ENCODE results near the gene KCND1.

KCND1 gene

DNA sequence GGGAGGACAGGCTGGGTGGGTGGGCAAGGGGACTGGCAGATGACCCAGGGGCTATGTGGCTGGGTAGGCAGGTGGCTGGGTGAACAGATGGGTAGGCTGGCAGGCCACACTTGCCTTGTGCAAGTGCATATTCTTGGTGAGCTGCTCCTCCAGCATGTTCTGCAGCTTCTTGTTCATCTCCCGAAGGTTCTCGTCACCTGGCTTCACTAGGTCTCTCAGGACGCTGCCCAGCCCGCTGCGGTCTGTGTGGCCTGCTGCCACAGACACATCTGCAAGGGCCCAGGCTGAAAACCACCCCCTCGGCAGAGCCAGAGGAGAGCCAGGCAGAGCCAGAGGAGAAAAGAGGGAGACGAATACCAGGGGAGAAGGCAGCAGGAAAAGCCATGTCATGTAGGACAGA lies 3.4 kb upstream of the KCND1 start:
- TF ChIP-seq CREB1 (IDR thresholded peaks at IDR 0.05; ENCODE audit: low read depth) (no peak), REST (IDR thresholded peaks at IDR 0.05; ENCODE audit: low read depth) (no peak), YY1 (IDR thresholded peaks at IDR 0.05; ENCODE audit: low read depth) (no peak), EP300 (IDR thresholded peaks at IDR 0.05; ENCODE audit: borderline replicate concordance) (no peak), NFIC (IDR thresholded peaks at IDR 0.05) (no peak), RAD21 (IDR thresholded peaks at IDR 0.05; ENCODE audit: low read depth) (no peak), MAX (IDR thresholded peaks at IDR 0.05) (no peak), EGR1 (IDR thresholded peaks at IDR 0.05) (no peak), FOXM1 (IDR thresholded peaks at IDR 0.05; ENCODE audit: borderline replicate concordance, low read depth) (no peak), TAF1 (IDR thresholded peaks at IDR 0.05; ENCODE audit: low read depth) (no peak), TEAD4 (IDR thresholded peaks at IDR 0.05) (no peak), CEBPB (IDR thresholded peaks at IDR 0.05) (no peak), ZBTB7A (IDR thresholded peaks at IDR 0.05; ENCODE audit: low read depth) (no peak), USF1 (IDR thresholded peaks at IDR 0.05) (no peak), TCF12 (IDR thresholded peaks at IDR 0.05; ENCODE audit: low read depth) (no peak)

DNA sequence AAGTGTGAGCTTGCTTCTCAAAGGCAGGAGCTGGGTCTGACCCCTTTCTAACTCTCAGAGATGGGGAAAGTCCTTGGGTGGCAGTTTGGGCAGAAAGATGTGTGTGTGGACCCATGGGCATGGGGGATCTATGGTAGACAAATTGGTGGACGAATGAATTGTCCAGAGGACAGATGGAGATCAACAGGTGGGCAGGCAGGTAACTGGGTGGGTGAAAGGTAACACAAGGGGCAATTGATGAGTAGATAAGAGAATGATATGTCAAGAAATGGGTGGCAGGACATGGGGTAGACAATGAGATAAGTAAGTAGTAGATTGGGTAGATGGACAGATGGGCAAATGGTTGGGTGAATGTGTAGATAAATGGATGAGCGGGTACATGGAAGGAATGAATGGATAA lies 2.9 kb upstream of the KCND1 start:
- TF ChIP-seq REST (IDR thresholded peaks at IDR 0.05; ENCODE audit: low read depth) (no peak), EGR1 (IDR thresholded peaks at IDR 0.05) (no peak), TEAD4 (IDR thresholded peaks at IDR 0.05) (no peak), CREB1 (IDR thresholded peaks at IDR 0.05; ENCODE audit: low read depth) (no peak), CEBPB (IDR thresholded peaks at IDR 0.05) (no peak), RAD21 (IDR thresholded peaks at IDR 0.05; ENCODE audit: low read depth) (no peak), EP300 (IDR thresholded peaks at IDR 0.05; ENCODE audit: borderline replicate concordance) (no peak), NFIC (IDR thresholded peaks at IDR 0.05) (no peak), ZBTB7A (IDR thresholded peaks at IDR 0.05; ENCODE audit: low read depth) (no peak), MAX (IDR thresholded peaks at IDR 0.05) (no peak), TAF1 (IDR thresholded peaks at IDR 0.05; ENCODE audit: low read depth) (no peak), USF1 (IDR thresholded peaks at IDR 0.05) (no peak)

DNA sequence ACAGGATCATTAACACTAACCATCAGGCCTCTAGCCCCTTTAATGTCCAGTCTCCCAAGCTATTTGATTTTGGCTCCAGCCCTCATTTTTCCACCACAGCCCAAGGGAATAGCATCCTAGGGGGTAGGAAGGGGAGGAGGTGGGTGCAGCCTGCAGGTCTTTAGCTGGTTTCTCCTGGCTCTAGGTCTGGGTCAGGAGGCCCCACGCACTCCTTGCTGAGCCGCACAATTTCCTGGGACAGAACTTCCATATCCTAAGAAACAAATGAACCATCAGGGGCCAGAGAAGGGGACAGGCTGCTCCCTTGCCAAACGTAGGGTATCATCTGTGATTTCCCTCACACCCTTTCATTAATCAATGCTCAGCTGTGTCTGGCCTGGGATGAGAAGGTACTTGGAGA lies 2.4 kb upstream of the KCND1 start:
- TF ChIP-seq YY1 (IDR thresholded peaks at IDR 0.05; ENCODE audit: low read depth), result no peak
- TF ChIP-seq EGR1 (IDR thresholded peaks at IDR 0.05), result no peak
- no peak for TF ChIP-seq TAF1 (IDR thresholded peaks at IDR 0.05; ENCODE audit: low read depth)
- TF ChIP-seq MAX (IDR thresholded peaks at IDR 0.05), result no peak
- TF ChIP-seq ZBTB7A (IDR thresholded peaks at IDR 0.05; ENCODE audit: low read depth), result no peak
- TF ChIP-seq TEAD4 (IDR thresholded peaks at IDR 0.05), result no peak
- TF ChIP-seq REST (IDR thresholded peaks at IDR 0.05; ENCODE audit: low read depth), result no peak
- TF ChIP-seq TCF12 (IDR thresholded peaks at IDR 0.05; ENCODE audit: low read depth), result no peak
- no peak for TF ChIP-seq CEBPB (IDR thresholded peaks at IDR 0.05)
- no peak for TF ChIP-seq USF1 (IDR thresholded peaks at IDR 0.05)
- no peak for TF ChIP-seq EP300 (IDR thresholded peaks at IDR 0.05; ENCODE audit: borderline replicate concordance)
- TF ChIP-seq CREB1 (IDR thresholded peaks at IDR 0.05; ENCODE audit: low read depth), result no peak
- no peak for TF ChIP-seq FOXM1 (IDR thresholded peaks at IDR 0.05; ENCODE audit: borderline replicate concordance, low read depth)
- no peak for TF ChIP-seq NFIC (IDR thresholded peaks at IDR 0.05)
- TF ChIP-seq RAD21 (IDR thresholded peaks at IDR 0.05; ENCODE audit: low read depth), result no peak
